ENCODE measurements around the gene GALP. TPM values are rescaled to one million over a fixed set of nuclear protein-coding genes. Genes with fewer than 3 reads are reported as not detected.

The GALP gene
- total RNA-seq, 4 donors from 2014 or later = not detected

- 44 to 64% methylated on average over 13 to 14 of the region's 14 CpGs for WGBS, 2 donors
- TF ChIP-seq CTCF (IDR thresholded peaks at IDR 0.05) (no peak), POLR2A (IDR thresholded peaks at IDR 0.05) (no peak)
- Histone ChIP-seq H3K9me3 (no peaks in the 10 kb centered on the region), H3K27ac (no peak overlapping the region), H3K4me3 (no peak overlapping the region), H3K36me3 (no peaks in the 10 kb centered on the region), H3K4me1 (peaks cover 5 to 53% (median 15%) of the 10 kb centered on the region in 3 donors), H3K27me3 (no peaks in the 10 kb centered on the region)
- no peak for DNase-seq
- intact Hi-C loops (cut with DNase I) = no loop called here
Measured at GRCh38 chr19:56133858-56134653, 41.8 kb upstream of the GALP start.

GRCh38 chr19:56134654-56134921 is 41.2 kb upstream of the GALP start:
- intact Hi-C loops (cut with DNase I) = no loop called here
- Histone ChIP-seq H3K27ac (no peak overlapping the region), H3K36me3 (no peaks in the 10 kb centered on the region), H3K4me3 (no peak overlapping the region), H3K27me3 (no peaks in the 10 kb centered on the region), H3K9me3 (no peaks in the 10 kb centered on the region), H3K4me1 (peaks cover 5 to 55% (median 15%) of the 10 kb centered on the region in 3 donors)
- WGBS, 2 donors = 62 to 69% methylated on average over 5 of the region's 5 CpGs
- no peak for TF ChIP-seq POLR2A (IDR thresholded peaks at IDR 0.05)
- no peak for DNase-seq

- Histone ChIP-seq H3K9me3 (no peaks in the 10 kb centered on the region), H3K27ac (no peak overlapping the region), H3K27me3 (no peaks in the 10 kb centered on the region), H3K4me3 (no peak overlapping the region), H3K36me3 (no peaks in the 10 kb centered on the region), H3K4me1 (peaks cover 11 to 64% (median 19%) of the 10 kb centered on the region in 3 donors)
- TF ChIP-seq POLR2A (IDR thresholded peaks at IDR 0.05) (no peak), CTCF (IDR thresholded peaks at IDR 0.05) (no peak)
- 80 to 84% methylated on average over 10 of the region's 10 CpGs for WGBS, 2 donors
- intact Hi-C loops (cut with DNase I) = no loop called here
- no peak for DNase-seq
Measured at GRCh38 chr19:56136362-56136761, 39.4 kb upstream of the GALP start.

GRCh38 chr19:56137405-56137804 is 38.4 kb upstream of the GALP start:
- TF ChIP-seq CTCF (IDR thresholded peaks at IDR 0.05) (no peak), POLR2A (IDR thresholded peaks at IDR 0.05) (no peak)
- intact Hi-C loops (cut with DNase I) = no loop called here
- peaks cover 16 to 65% (median 26%) of the 10 kb centered on the region in 3 donors for H3K4me1 ChIP-seq
- H3K9me3 ChIP-seq = no peaks in the 10 kb centered on the region
- 33 to 61% methylated on average over 5 to 6 of the region's 6 CpGs for WGBS, 2 donors
- peak overlapping the region; percentile 9 to 73 (median 62) for H3K27ac ChIP-seq
- no peak for DNase-seq
- no peaks in the 10 kb centered on the region for H3K36me3 ChIP-seq
- no peaks in the 10 kb centered on the region for H3K27me3 ChIP-seq
- no peak overlapping the region for H3K4me3 ChIP-seq

- Histone ChIP-seq H3K27ac (peak overlapping the region in 3 of 4 donors; percentile 57 to 73 (median 66)), H3K27me3 (no peaks in the 10 kb centered on the region), H3K9me3 (no peaks in the 10 kb centered on the region), H3K36me3 (no peaks in the 10 kb centered on the region), H3K4me1 (peaks cover 16 to 65% (median 26%) of the 10 kb centered on the region in 3 donors), H3K4me3 (no peak overlapping the region)
- 24 to 32% methylated on average over 3 of the region's 3 CpGs for WGBS, 2 donors
- no peak for DNase-seq
- intact Hi-C loops (cut with DNase I) = no loop called here
- TF ChIP-seq CTCF (IDR thresholded peaks at IDR 0.05) (no peak), POLR2A (IDR thresholded peaks at IDR 0.05) (no peak)
Measured at GRCh38 chr19:56138069-56138468, 37.7 kb upstream of the GALP start.

Measured in esophagus squamous epithelium (tissue), 5 donors.